Activated T-helper 1 cell treated with Interleukin-2 at 50 U/mL for 16 hours (primary cell): ENCODE data around the gene MICAL3.

ENCODE experiments used
- DNase-seq: peaks from one replicate; pipeline ENCODE4 v3.0.0-alpha.2; 2020; ENCODE audit warnings: low read depth

MICAL3 gene

GRCh38 chr22:17810570-17811116 is 213.7 kb downstream of the MICAL3 start:
- DNase-seq = no peak

GRCh38 chr22:17808693-17809403 is 215.5 kb downstream of the MICAL3 start:
- no peak for DNase-seq

GRCh38 chr22:17807578-17808410 is 216.6 kb downstream of the MICAL3 start:
- DNase-seq = no peak

- no peak for DNase-seq
Observed at GRCh38 chr22:17807086-17807485, 217.3 kb downstream of the MICAL3 start.

GRCh38 chr22:17806437-17806836 is 217.9 kb downstream of the MICAL3 start:
- no peak for DNase-seq

DNA sequence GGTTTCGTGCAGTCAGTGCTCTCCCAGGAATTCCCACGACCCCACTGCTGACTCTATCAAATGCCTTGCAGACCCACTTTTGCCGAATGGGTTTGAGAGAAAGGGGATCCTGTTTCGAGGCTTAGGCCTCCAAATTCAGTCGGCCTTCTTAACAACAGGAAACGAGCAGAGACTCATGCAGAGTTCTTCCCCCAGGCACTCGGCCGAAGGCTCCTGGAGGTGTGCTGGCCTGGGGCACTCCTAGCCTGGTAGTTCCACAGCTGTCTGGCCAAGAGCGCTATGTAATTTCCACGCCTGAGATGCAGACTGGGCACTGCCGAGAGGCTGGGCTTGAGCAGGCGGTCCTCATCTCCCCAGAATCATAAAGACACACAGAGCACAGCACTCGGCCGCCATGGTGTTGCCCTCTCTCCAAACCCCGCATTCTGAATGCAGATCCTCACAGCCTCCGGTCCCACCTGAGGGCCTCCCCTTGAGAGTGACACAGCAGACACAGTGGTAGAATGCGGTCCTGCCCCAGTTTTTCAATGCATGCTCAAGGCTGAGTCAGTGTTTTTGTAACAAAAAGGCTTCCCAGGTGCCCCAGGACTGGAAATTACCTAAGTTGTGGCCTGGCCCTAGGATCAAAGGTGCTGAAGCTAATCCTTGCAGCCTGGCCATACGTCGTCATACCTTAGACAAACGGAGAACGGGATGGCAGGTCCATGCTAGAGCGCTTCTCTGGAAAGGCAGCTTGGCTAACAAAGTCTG is 219.9 kb downstream of the MICAL3 start:
- DNase-seq = no peak

GRCh38 chr22:17803609-17804270 is 220.6 kb downstream of the MICAL3 start:
- no peak for DNase-seq

DNA sequence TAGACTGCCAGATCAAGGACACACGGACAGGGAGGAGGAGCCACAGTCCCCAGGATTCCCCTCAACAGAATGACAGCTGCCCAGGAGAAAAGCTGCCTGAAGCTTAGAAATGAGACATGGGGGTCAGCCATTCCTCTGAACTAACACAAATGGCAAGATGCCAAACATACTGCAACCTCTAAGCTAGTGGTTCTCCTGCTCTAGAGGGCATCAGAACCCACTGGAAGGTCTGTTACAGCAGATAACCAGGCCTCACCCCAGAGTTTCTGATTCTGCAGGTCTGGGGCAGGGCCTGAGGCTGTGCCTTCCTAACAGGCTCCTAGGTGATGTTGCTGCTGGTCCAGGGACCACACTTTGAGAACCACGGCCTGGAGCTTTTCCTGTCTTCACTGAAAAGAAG is 221.5 kb downstream of the MICAL3 start:
- DNase-seq = no peak

DNA sequence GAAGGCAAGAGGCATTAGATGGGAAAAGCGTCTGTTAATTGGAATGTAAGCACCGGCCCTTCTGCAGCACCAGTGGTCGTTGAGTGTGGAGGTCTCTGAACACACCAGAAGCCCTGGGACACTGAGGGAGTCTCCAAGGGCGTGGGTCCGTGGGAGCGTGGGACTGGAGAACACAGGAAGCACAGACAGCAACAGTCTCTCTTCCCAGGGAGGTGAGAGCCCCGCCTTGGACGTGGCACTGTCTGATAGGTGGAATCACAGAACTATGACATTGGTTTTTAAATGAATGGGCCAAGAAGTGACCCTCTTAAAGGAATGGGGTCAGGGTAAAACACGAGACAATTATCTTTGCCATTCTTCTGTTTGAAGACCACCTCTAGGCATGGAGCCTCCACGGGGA is 221.9 kb downstream of the MICAL3 start:
- DNase-seq = no peak

DNA sequence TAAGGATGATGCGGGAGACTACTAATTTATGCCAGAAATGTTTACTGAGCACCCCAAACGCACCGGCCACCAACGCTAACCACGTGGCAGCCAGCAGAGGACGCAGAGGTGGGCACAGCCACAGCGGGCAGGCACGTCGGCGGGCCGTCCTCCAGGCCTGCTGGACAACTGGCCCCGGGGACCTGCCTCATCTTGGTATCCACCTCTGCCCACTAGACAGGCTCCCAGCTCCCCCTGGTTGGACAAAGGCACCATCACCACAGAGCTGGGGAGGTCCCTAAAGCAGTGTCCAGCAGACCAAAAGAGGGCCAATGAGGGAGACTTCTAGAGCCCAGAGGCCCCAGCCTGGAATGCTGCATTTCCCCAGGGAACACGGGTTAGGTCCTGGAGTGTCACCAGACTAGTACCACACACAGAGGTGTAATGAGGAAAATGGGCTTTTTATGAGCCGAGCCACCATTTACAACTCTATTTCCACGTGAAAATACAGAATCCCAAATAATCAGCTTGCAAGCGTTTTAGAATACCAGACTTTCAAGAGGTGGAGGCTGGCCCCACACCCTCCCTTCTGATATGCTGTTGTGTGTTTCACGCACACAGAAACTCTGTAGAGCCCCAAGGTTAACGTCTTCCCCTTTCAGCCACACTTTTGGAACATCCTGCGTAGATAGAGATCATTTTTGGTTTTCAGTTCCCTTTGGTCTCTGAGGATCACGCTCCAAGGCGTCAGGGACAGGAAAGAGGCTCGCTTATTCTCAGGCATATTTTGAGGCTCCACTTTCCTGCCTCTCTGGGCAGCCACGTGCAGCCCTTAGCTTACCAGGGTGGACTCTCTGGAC is 226.4 kb downstream of the MICAL3 start:
- no peak for DNase-seq

DNA sequence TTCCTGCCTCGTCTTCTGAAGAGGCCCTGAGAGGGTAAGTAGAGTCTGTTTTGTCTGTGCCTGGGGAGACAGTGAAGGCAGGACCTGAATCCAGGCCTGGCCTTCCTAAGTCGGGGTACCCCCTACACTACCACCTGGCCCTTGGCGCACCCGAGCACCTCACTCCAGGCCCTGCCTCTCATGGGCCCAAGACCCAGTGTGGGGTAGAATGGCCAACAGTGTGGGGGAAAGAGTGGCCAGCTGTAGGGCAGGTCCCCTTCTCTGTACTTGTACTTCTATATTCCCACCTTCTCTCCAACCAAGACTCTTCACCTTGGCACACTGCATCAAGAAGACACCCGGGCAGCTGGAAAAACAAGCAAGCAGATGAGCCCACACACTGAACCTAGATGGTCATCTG is 227.7 kb downstream of the MICAL3 start:
- DNase-seq = no peak

DNA sequence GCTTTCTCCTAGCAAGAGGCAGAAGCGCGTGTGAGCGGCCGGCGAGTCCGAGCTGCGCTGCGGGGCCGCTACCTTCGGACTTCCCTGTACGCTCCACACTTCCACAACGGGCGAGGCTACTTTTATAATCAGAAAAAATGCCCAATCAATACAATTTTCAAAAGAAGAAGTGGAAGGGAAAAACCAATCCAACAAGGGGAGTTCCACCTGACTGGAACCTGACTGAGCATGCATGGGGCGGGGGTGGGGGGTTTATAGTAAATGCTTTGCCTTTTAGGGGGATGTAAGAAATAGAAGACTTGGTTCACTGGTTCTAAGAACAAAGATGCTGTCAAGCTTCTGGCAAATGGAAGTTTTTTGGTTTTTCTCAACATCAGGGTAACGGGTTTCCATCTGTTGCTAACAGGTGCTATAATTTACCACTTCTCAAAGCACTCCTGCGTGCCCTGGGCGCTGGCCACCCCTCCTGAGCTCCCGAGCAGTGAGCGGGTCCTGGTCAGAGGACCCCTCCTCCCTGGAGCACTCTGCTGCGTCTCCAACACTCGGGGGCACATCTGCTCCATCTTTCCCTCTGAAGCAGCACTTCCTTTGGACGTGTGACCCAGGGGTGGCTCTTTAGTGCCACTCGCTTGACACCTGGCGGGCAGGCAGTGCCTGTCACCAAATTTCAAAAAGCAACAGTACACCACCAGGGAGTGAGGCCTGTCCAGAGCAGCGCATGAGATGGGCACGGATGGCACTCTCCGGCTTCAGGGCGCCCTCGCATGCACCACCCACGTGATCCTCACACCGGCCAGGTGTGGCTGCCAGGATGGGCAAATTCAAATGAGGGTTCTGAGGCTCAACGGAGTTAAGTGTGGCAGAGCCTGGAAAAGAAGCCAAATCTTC is 228.5 kb downstream of the MICAL3 start:
- no peak for DNase-seq

GRCh38 chr22:17794726-17795542 is 229.4 kb downstream of the MICAL3 start:
- DNase-seq = no peak

GRCh38 chr22:17792854-17793434 is 231.4 kb downstream of the MICAL3 start:
- no peak for DNase-seq

DNA sequence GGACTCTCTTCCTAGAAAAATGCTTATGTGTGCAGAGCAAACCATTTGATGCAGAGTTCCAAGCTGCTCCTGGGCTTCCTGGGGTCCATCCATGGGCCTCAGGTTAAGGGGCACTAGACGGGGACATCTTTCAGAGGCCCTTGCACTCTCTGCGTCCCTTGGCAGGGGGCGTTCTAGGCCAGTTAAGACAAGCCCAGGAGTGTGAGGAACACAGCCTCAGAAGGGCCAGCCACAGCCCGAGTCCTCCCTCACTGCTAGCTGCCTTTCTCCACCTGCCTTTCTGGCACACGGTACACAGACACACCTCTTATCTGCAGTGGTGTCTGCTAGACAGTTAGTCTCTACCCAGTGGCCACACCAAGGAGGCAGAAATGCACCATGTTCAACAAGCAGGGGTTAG is 232.1 kb downstream of the MICAL3 start:
- no peak for DNase-seq

- no peak for DNase-seq
Observed at GRCh38 chr22:17791196-17791595, 233.2 kb downstream of the MICAL3 start.

DNA sequence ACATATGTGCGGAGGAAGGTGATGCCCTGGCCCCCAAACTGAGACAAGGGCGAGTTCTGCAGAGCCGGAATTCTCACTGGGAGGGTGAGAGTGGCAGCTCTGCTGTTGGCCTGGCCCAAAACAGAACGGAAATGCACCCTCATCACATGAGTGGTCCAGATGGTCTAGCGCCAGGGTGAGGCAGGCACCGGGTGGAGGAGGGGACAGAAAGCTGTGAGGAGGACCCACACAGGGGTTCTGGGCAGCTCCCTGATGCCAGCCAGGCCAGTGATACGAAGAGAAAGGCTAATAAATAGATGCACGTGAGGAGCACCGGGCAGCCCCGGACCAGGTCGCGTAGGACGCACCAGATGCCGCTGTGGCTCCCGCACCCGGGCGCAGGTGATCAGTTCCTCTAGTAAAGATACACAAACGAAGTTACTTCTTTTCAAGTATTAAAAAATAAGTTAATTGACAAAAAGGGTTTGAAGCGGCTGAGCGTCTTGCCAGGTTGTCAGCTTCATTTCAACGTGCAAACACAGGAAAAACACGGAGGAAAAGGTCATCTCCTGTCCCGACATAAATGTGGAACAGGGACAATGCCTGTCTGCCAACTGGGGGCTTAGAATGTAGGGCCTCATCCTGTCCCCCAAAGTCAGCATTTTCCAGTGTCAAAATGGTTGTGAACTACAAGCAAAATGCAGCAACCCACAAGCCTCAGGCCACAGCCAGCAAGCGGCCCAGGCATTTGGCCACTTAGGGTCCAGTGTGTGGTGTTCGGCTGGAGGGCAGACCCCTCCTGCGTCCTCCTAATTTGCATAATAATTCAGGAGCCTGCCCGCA is 234.8 kb downstream of the MICAL3 start:
- no peak for DNase-seq
